ENCODE results near the gene CHAT. TPM values are rescaled to one million over a fixed set of nuclear protein-coding genes. Genes with fewer than 3 reads are reported as not detected.
A peak's percentile ranks its signal among the peaks of the same experiment; 100 is the strongest.

CHAT gene
- total and polyA plus RNA-seq, 2 experiments from 2014 or later: not detected

GRCh38 chr10:49610458-49611165 lies 3.2 kb upstream of the CHAT start:
- Histone ChIP-seq H3K9me3 (ENCODE audit: low read depth) (no peaks in the 10 kb centered on the region), H3K36me3 (ENCODE audit: low read depth) (no peaks in the 10 kb centered on the region), H3K27ac (no peak overlapping the region), H3K4me2 (ENCODE audit: unreplicated experiment) (no peak overlapping the region), H4K20me1 (ENCODE audit: insufficient read depth) (no peaks in the 10 kb centered on the region), H2AFZ (no peak overlapping the region), H3K27me3 (replicated peaks; ENCODE audit: insufficient read depth) (peaks cover 78% of the 10 kb centered on the region), H3K9ac (no peak overlapping the region), H3K9me2 (ENCODE audit: insufficient read depth) (no peaks in the 10 kb centered on the region), H3K79me2 (ENCODE audit: insufficient read depth) (no peaks in the 10 kb centered on the region), H3F3A (ENCODE audit: insufficient read depth) (no peaks in the 10 kb centered on the region), H3K4me1 (ENCODE audit: insufficient read depth) (no peaks in the 10 kb centered on the region), H3K4me3 (no peak overlapping the region)
- no peak for DNase-seq
- peak; percentile 83 for TF ChIP-seq EZH2 (IDR thresholded peaks at IDR 0.05; ENCODE audit: insufficient read depth, poor library complexity, severe bottlenecking)
- no peak for TF ChIP-seq EZH2phosphoT487 (IDR thresholded peaks at IDR 0.05; ENCODE audit: insufficient read depth, low read depth)
- WGBS, 2 experiments (ENCODE audit: low coverage in 1 of 2, low lambda C conversion rate in 2 of 2, missing lambda C conversion rate in 2 of 2): 5 to 7% methylated on average over 43 to 51 of the region's 72 CpGs
- in situ Hi-C loops (cut with MboI): no loop called here

GRCh38 chr10:49611166-49611815 lies 2.5 kb upstream of the CHAT start:
- Histone ChIP-seq H4K20me1 (ENCODE audit: insufficient read depth) (no peaks in the 10 kb centered on the region), H3K79me2 (ENCODE audit: insufficient read depth) (no peaks in the 10 kb centered on the region), H3K4me1 (ENCODE audit: insufficient read depth) (no peaks in the 10 kb centered on the region), H3F3A (ENCODE audit: insufficient read depth) (no peaks in the 10 kb centered on the region), H3K9me2 (ENCODE audit: insufficient read depth) (no peaks in the 10 kb centered on the region), H2AFZ (no peak overlapping the region), H3K27me3 (replicated peaks; ENCODE audit: insufficient read depth) (peaks cover 80% of the 10 kb centered on the region), H3K9ac (no peak overlapping the region), H3K4me3 (no peak overlapping the region), H3K9me3 (ENCODE audit: low read depth) (no peaks in the 10 kb centered on the region), H3K4me2 (ENCODE audit: unreplicated experiment) (no peak overlapping the region), H3K36me3 (ENCODE audit: low read depth) (no peaks in the 10 kb centered on the region), H3K27ac (no peak overlapping the region)
- in situ Hi-C loops (cut with MboI): no loop called here
- DNase-seq: peak; percentile 22
- WGBS, 2 experiments (ENCODE audit: low coverage in 1 of 2, low lambda C conversion rate in 2 of 2, missing lambda C conversion rate in 2 of 2): 8 to 9% methylated on average over 60 of the region's 63 CpGs
- TF ChIP-seq EZH2phosphoT487 (IDR thresholded peaks at IDR 0.05; ENCODE audit: insufficient read depth, low read depth) (peak; percentile 28; the same call in 1 of the 2 replicates), EZH2 (IDR thresholded peaks at IDR 0.05; ENCODE audit: insufficient read depth, poor library complexity, severe bottlenecking) (peak; percentile 78)

GRCh38 chr10:49611816-49612512 lies 1.9 kb upstream of the CHAT start:
- no peak overlapping the region for H3K4me2 ChIP-seq (ENCODE audit: unreplicated experiment)
- no peaks in the 10 kb centered on the region for H3K79me2 ChIP-seq (ENCODE audit: insufficient read depth)
- no peaks in the 10 kb centered on the region for H3K4me1 ChIP-seq (ENCODE audit: insufficient read depth)
- H3K9me3 ChIP-seq (ENCODE audit: low read depth): no peaks in the 10 kb centered on the region
- 16 to 18% methylated on average over 43 to 46 of the region's 53 CpGs for WGBS, 2 experiments (ENCODE audit: low coverage in 1 of 2, low lambda C conversion rate in 2 of 2, missing lambda C conversion rate in 2 of 2)
- in situ Hi-C loops (cut with MboI): no loop called here
- H3K9ac ChIP-seq: no peak overlapping the region
- no peak overlapping the region for H3K4me3 ChIP-seq
- H3K36me3 ChIP-seq (ENCODE audit: low read depth): no peaks in the 10 kb centered on the region
- TF ChIP-seq EZH2 (IDR thresholded peaks at IDR 0.05; ENCODE audit: insufficient read depth, poor library complexity, severe bottlenecking) (no peak), EZH2phosphoT487 (IDR thresholded peaks at IDR 0.05; ENCODE audit: insufficient read depth, low read depth) (no peak)
- H3K27ac ChIP-seq: no peak overlapping the region
- DNase-seq: no peak
- no peaks in the 10 kb centered on the region for H3F3A ChIP-seq (ENCODE audit: insufficient read depth)
- H2AFZ ChIP-seq: no peak overlapping the region
- no peaks in the 10 kb centered on the region for H4K20me1 ChIP-seq (ENCODE audit: insufficient read depth)
- H3K27me3 ChIP-seq (replicated peaks; ENCODE audit: insufficient read depth): peaks cover 85% of the 10 kb centered on the region
- no peaks in the 10 kb centered on the region for H3K9me2 ChIP-seq (ENCODE audit: insufficient read depth)

- H3K27me3 ChIP-seq (replicated peaks; ENCODE audit: insufficient read depth): peaks cover 85% of the 10 kb centered on the region
- no peaks in the 10 kb centered on the region for H3K9me2 ChIP-seq (ENCODE audit: insufficient read depth)
- H3K79me2 ChIP-seq (ENCODE audit: insufficient read depth): no peaks in the 10 kb centered on the region
- H3K36me3 ChIP-seq (ENCODE audit: low read depth): no peaks in the 10 kb centered on the region
- no peaks in the 10 kb centered on the region for H3K4me1 ChIP-seq (ENCODE audit: insufficient read depth)
- no peak for DNase-seq
- no peak overlapping the region for H2AFZ ChIP-seq
- no peak overlapping the region for H3K27ac ChIP-seq
- no peaks in the 10 kb centered on the region for H4K20me1 ChIP-seq (ENCODE audit: insufficient read depth)
- H3K9ac ChIP-seq: no peak overlapping the region
- no peaks in the 10 kb centered on the region for H3F3A ChIP-seq (ENCODE audit: insufficient read depth)
- no peaks in the 10 kb centered on the region for H3K9me3 ChIP-seq (ENCODE audit: low read depth)
- TF ChIP-seq EZH2phosphoT487 (IDR thresholded peaks at IDR 0.05; ENCODE audit: insufficient read depth, low read depth): 0 out of 2 replicates have a peak, but pooled peaks have one; percentile 30
- TF ChIP-seq EZH2 (IDR thresholded peaks at IDR 0.05; ENCODE audit: insufficient read depth, poor library complexity, severe bottlenecking): no peak
- H3K4me2 ChIP-seq (ENCODE audit: unreplicated experiment): no peak overlapping the region
- no peak overlapping the region for H3K4me3 ChIP-seq
- in situ Hi-C loops (cut with MboI): no loop called here
- 5 to 8% methylated on average over 28 to 29 of the region's 29 CpGs for WGBS, 2 experiments (ENCODE audit: low coverage in 1 of 2, low lambda C conversion rate in 2 of 2, missing lambda C conversion rate in 2 of 2)
Measured at GRCh38 chr10:49612513-49613164, 1.2 kb upstream of the CHAT start.
